Ectodermal cell (in vitro differentiated cells): ENCODE results near the gene NUDCD2.
"Not testable (repeated sequence)": the region's sequence is repeated elsewhere in the genome, so short reads cannot be mapped to it uniquely, and the experiment has no call there.

ENCODE experiments used
- H3K27ac ChIP-seq: 2 replicates; pipeline ENCODE4 v1.7.0; 2013; ENCODE audit warnings: mild to moderate bottlenecking, low read depth, low read length; ENCODE audit not compliant: insufficient read depth, poor library complexity, severe bottlenecking
- H3K27me3 ChIP-seq: 2 replicates; pipeline ENCODE4 v1.7.0; 2013; ENCODE audit warnings: mild to moderate bottlenecking, low read length; ENCODE audit not compliant: insufficient read depth, control insufficient read depth, poor library complexity, severe bottlenecking
- H3K36me3 ChIP-seq: one replicate; pipeline ENCODE4 v1.7.0; 2013; ENCODE audit warnings: low read length; ENCODE audit not compliant: control insufficient read depth, insufficient read depth
- H3K4me1 ChIP-seq: one replicate; pipeline ENCODE4 v1.7.0; 2013; ENCODE audit warnings: low read length; ENCODE audit not compliant: control insufficient read depth, insufficient read depth
- H3K4me3 ChIP-seq: 2 replicates; pipeline ENCODE4 v1.7.0; 2013; ENCODE audit warnings: low read depth, low read length, control low read depth; ENCODE audit not compliant: insufficient read depth
- H3K9me3 ChIP-seq: 2 replicates; pipeline ENCODE4 v1.7.0; 2013; ENCODE audit warnings: mild to moderate bottlenecking, low read length, moderate library complexity; ENCODE audit not compliant: control insufficient read depth
- WGBS, 2 experiments: methylation state at CpG; one replicate each; pipeline ENCODE4 v1.1.7; 2013; ENCODE audit warnings: missing lambda C conversion rate in 2 of 2; 5-methylcytosine and 5-hydroxymethylcytosine counted together

Gene NUDCD2

GRCh38 chr5:163436515-163436914 is 23.4 kb downstream of the NUDCD2 start:
- WGBS, 2 experiments, result 50 to 71% methylated on average over 4 of the region's 4 CpGs
- peaks cover 9% of the 10 kb centered on the region for H3K4me1 ChIP-seq
- H3K36me3 ChIP-seq, result peaks cover 8% of the 10 kb centered on the region
- no peaks in the 10 kb centered on the region for H3K9me3 ChIP-seq
- H3K27ac ChIP-seq, result no peak overlapping the region
- H3K4me3 ChIP-seq, result peak overlapping the region; percentile 13
- H3K27me3 ChIP-seq, result no peaks in the 10 kb centered on the region

GRCh38 chr5:163434401-163434866 is 25.5 kb downstream of the NUDCD2 start:
- Histone ChIP-seq H3K4me1 (peaks cover 6% of the 10 kb centered on the region), H3K27ac (no peak overlapping the region), H3K4me3 (no peak overlapping the region), H3K9me3 (no peaks in the 10 kb centered on the region), H3K27me3 (no peaks in the 10 kb centered on the region), H3K36me3 (no peaks in the 10 kb centered on the region)
- WGBS, 2 experiments, result 92 to 94% methylated on average over 3 of the region's 3 CpGs

- Histone ChIP-seq H3K27ac (no peak overlapping the region), H3K36me3 (no peaks in the 10 kb centered on the region), H3K27me3 (no peaks in the 10 kb centered on the region), H3K4me1 (peaks cover 6% of the 10 kb centered on the region), H3K9me3 (no peaks in the 10 kb centered on the region), H3K4me3 (no peak overlapping the region)
- 59% methylated on average over 5 of the region's 5 CpGs for WGBS, 2 experiments
Observed at GRCh38 chr5:163433271-163433670, 26.6 kb downstream of the NUDCD2 start.

GRCh38 chr5:163432544-163432943 is 27.4 kb downstream of the NUDCD2 start:
- H3K36me3 ChIP-seq, result no peaks in the 10 kb centered on the region
- H3K4me3 ChIP-seq, result no peak overlapping the region
- no peaks in the 10 kb centered on the region for H3K9me3 ChIP-seq
- H3K27ac ChIP-seq, result no peak overlapping the region
- 93 to 100% methylated on average over 1 of the region's 1 CpG for WGBS, 2 experiments
- H3K4me1 ChIP-seq, result peaks cover 6% of the 10 kb centered on the region
- no peaks in the 10 kb centered on the region for H3K27me3 ChIP-seq

- H3K4me1 ChIP-seq, H3K36me3 ChIP-seq, H3K27ac ChIP-seq, H3K9me3 ChIP-seq, H3K4me3 ChIP-seq, H3K27me3 ChIP-seq: not testable (repeated sequence)
- 90 to 96% methylated on average over 4 of the region's 4 CpGs for WGBS, 2 experiments
Observed at GRCh38 chr5:163426128-163426527, 33.8 kb downstream of the NUDCD2 start.

GRCh38 chr5:163424836-163425235 is 35.1 kb downstream of the NUDCD2 start:
- WGBS, 2 experiments, result 85 to 94% methylated on average over 1 of the region's 1 CpG
- Histone ChIP-seq H3K4me1 (no peaks in the 10 kb centered on the region), H3K27ac (no peak overlapping the region), H3K4me3 (no peak overlapping the region), H3K27me3 (no peaks in the 10 kb centered on the region), H3K9me3 (no peaks in the 10 kb centered on the region), H3K36me3 (no peaks in the 10 kb centered on the region)

- not testable (repeated sequence) for H3K4me3 ChIP-seq, H3K27ac ChIP-seq, H3K9me3 ChIP-seq, H3K27me3 ChIP-seq, H3K4me1 ChIP-seq, H3K36me3 ChIP-seq
- WGBS, 2 experiments, result 24 to 25% methylated on average over 13 to 15 of the region's 15 CpGs
Observed at GRCh38 chr5:163415673-163416072, 44.2 kb downstream of the NUDCD2 start.

GRCh38 chr5:163410505-163410904 is 49.4 kb downstream of the NUDCD2 start:
- Histone ChIP-seq H3K27me3 (no peaks in the 10 kb centered on the region), H3K36me3 (no peaks in the 10 kb centered on the region)
- WGBS, 2 experiments, result 80 to 90% methylated on average over 2 of the region's 2 CpGs

GRCh38 chr5:163409384-163409783 is 50.5 kb downstream of the NUDCD2 start:
- Histone ChIP-seq H3K9me3 (no peaks in the 10 kb centered on the region), H3K27ac (no peak overlapping the region), H3K27me3 (no peaks in the 10 kb centered on the region), H3K4me3 (no peak overlapping the region), H3K4me1 (no peaks in the 10 kb centered on the region), H3K36me3 (no peaks in the 10 kb centered on the region)
- 92 to 93% methylated on average over 6 of the region's 6 CpGs for WGBS, 2 experiments

More at GRCh38 chr5:163410505-163410904, 49.4 kb downstream of the NUDCD2 start:
- Histone ChIP-seq H3K27ac (no peak overlapping the region), H3K9me3 (no peaks in the 10 kb centered on the region), H3K4me3 (no peak overlapping the region), H3K4me1 (no peaks in the 10 kb centered on the region)

- Histone ChIP-seq H3K4me3 (no peak overlapping the region), H3K9me3 (no peaks in the 10 kb centered on the region), H3K36me3 (no peaks in the 10 kb centered on the region), H3K27me3 (no peaks in the 10 kb centered on the region), H3K27ac (no peak overlapping the region), H3K4me1 (no peaks in the 10 kb centered on the region)
- WGBS, 2 experiments, result 32 to 38% methylated on average over 9 of the region's 9 CpGs
Observed at GRCh38 chr5:163408311-163408923, 51.5 kb downstream of the NUDCD2 start.
